Right lobe of liver (tissue), 4 donors: Measurements from ENCODE around the gene NUDT22.

ENCODE experiments used
- POLR2A ChIP-seq: fragments of 450-650 bp; IDR thresholded peaks from one replicate; pipeline ENCODE4 v1.6.1; 2017; ENCODE audit warnings: antibody characterized with exemption, mild to moderate bottlenecking
- TF ChIP-seq, protein P1 (sequence below), 4 donors: fragments of 200-600 bp in 3 of 4; fragments of 450-650 bp in 1 of 4; IDR thresholded peaks; one replicate each; pipeline versions ENCODE4 v1.5.1 to v1.8.0; 2016 to 2022; ENCODE audit warnings: antibody characterized with exemption in 4 of 4, mild to moderate bottlenecking in 2 of 4
- donor health status: DM: no; HTN: no; CAD: no.
- donor health status: DM: no; HTN: no; CAD: no.
- donor health status: DM: no; HTN: yes; CAD: no.

DNA sequence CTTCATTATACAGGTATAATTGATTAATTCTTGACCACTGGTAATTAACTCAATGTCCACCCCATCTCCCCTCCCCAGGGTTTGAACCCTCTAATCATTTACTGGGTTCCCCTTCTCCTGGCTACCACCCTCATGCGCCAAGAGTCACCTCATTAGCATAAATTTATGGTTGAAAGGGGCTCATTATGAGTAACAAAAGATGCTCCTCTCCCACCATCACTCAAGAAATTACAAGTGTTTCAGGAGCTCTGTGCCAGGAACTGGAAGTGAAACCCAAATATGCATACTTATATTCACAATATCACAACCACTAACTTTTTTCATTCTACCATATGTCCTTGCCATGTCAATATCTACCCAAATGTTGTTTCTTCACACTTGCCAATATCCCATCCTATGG lies 47.9 kb upstream of the NUDT22 start:
- TF ChIP-seq, protein P1, sequence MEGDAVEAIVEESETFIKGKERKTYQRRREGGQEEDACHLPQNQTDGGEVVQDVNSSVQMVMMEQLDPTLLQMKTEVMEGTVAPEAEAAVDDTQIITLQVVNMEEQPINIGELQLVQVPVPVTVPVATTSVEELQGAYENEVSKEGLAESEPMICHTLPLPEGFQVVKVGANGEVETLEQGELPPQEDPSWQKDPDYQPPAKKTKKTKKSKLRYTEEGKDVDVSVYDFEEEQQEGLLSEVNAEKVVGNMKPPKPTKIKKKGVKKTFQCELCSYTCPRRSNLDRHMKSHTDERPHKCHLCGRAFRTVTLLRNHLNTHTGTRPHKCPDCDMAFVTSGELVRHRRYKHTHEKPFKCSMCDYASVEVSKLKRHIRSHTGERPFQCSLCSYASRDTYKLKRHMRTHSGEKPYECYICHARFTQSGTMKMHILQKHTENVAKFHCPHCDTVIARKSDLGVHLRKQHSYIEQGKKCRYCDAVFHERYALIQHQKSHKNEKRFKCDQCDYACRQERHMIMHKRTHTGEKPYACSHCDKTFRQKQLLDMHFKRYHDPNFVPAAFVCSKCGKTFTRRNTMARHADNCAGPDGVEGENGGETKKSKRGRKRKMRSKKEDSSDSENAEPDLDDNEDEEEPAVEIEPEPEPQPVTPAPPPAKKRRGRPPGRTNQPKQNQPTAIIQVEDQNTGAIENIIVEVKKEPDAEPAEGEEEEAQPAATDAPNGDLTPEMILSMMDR (IDR thresholded peaks at IDR 0.05) = no peak
- TF ChIP-seq POLR2A = no peak
